SU-DHL-6 (cell line): ENCODE measurements around the gene RBBP5.

ENCODE experiments used
- H2AFZ ChIP-seq: fragments of 200-600 bp; sonication (generic); 2 replicates; pipeline ENCODE4 v1.6.1; 2014; ENCODE audit warnings: low read depth, mild to moderate bottlenecking, moderate library complexity, mixed read lengths, antibody characterized with exemption, low read length; ENCODE audit not compliant: severe bottlenecking
- H3F3A ChIP-seq: fragments of 200-600 bp; shearing (Covaris generic); 2 replicates; pipeline ENCODE4 v1.6.0; 2016; ENCODE audit warnings: antibody characterized with exemption, mild to moderate bottlenecking; ENCODE audit not compliant: insufficient read depth
- H3K27ac ChIP-seq: fragments of 200-600 bp; sonication (generic); 2 replicates; pipeline ENCODE4 v1.5.1; 2016; ENCODE audit warnings: low read depth, mild to moderate bottlenecking, low read length, moderate library complexity, mixed read lengths
- H3K27me3 ChIP-seq: fragments of 200-600 bp; sonication (generic), shearing (Covaris generic); 2 replicates; pipeline ENCODE4 v1.6.0; 2014; ENCODE audit warnings: mild to moderate bottlenecking, low read length
- H3K36me3 ChIP-seq: fragments of 200-600 bp; sonication (generic); 2 replicates; pipeline ENCODE4 v1.6.1; 2014; ENCODE audit warnings: mild to moderate bottlenecking, low read length, mixed read lengths
- H3K4me2 ChIP-seq: fragments of 300-600, 200-600 bp; shearing (Covaris generic), sonication (generic); 2 replicates; pipeline ENCODE4 v1.6.0; 2014; ENCODE audit warnings: low read length, low read depth, mild to moderate bottlenecking; ENCODE audit not compliant: poor library complexity, severe bottlenecking
- H3K4me3 ChIP-seq: fragments of 200-600 bp; sonication (generic); 2 replicates; pipeline ENCODE4 v1.5.1; 2014; ENCODE audit warnings: antibody characterized with exemption, low read length, mild to moderate bottlenecking, mixed read lengths; ENCODE audit not compliant: insufficient read depth, poor library complexity, severe bottlenecking
- H3K79me2 ChIP-seq: fragments of 200-600 bp; sonication (generic); 2 replicates; pipeline ENCODE4 v1.6.1; 2014; ENCODE audit warnings: mild to moderate bottlenecking, low read length, moderate library complexity; ENCODE audit not compliant: insufficient read depth
- H3K9ac ChIP-seq: fragments of 200-600 bp; sonication (generic); 2 replicates; pipeline ENCODE4 v1.7.0; 2014; ENCODE audit warnings: mild to moderate bottlenecking, low read length
- H3K9me2 ChIP-seq: fragments of 200-600 bp; sonication (generic); replicated peaks from 2 replicates; pipeline ENCODE4 v1.6.1; 2014; ENCODE audit warnings: low read length; ENCODE audit not compliant: insufficient read depth
- H3K9me3 ChIP-seq: fragments of 200-600 bp; sonication (generic); 2 replicates; pipeline ENCODE4 v1.6.1; 2014; ENCODE audit warnings: low read length, mixed read lengths; ENCODE audit not compliant: insufficient read depth
- H4K20me1 ChIP-seq: fragments of 200-600 bp; sonication (generic); 2 replicates; pipeline ENCODE4 v1.6.1; 2014; ENCODE audit warnings: low read depth, mild to moderate bottlenecking, antibody characterized with exemption, low read length, moderate library complexity, mixed read lengths
- EZH2phosphoT487 ChIP-seq: fragments of 200-600 bp; sonication (generic), shearing (Covaris generic); conservative IDR thresholded peaks from 2 replicates; pipeline ENCODE4 v1.6.1; 2018; ENCODE audit warnings: mild to moderate bottlenecking, antibody characterized with exemption, low read length, moderate library complexity, mixed read lengths
- TF ChIP-seq, protein P1 (sequence below): fragments of 200-600 bp; sonication (generic); IDR thresholded peaks from one replicate; pipeline ENCODE4 v1.5.1; 2017; ENCODE audit warnings: antibody characterized with exemption, mild to moderate bottlenecking, low read length, moderate library complexity; ENCODE audit not compliant: insufficient read depth, poor library complexity, severe bottlenecking

Gene RBBP5

DNA sequence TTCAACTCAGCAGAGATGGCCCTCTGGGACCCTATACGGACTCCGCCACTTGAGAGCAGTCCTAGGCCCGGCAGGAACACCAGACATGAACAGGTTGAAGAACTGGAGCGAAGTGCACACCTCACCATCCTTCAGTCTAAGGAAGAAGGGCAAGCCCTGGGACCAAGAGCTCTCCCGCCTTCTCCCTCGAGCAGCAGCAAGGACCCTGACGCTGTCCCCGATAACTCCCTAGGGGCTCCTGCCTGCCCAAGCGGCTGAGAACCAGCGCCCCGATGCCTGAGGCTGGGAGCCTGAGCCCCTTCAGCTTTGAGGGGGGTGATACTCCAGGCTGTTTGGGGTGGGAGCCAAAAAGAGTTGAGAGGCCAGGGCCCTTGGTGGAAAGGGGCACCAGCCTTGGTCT, 47.7 kb downstream of the RBBP5 start:
- H3K36me3 ChIP-seq, result no peaks in the 10 kb centered on the region
- H4K20me1 ChIP-seq, result no peaks in the 10 kb centered on the region
- H3K4me2 ChIP-seq, result no peak overlapping the region
- no peak for TF ChIP-seq EZH2phosphoT487
- no peak overlapping the region for H3K4me3 ChIP-seq
- H3K9ac ChIP-seq, result no peak overlapping the region
- H3K27me3 ChIP-seq, result no peaks in the 10 kb centered on the region
- no peaks in the 10 kb centered on the region for H3K9me3 ChIP-seq
- H3K79me2 ChIP-seq, result no peaks in the 10 kb centered on the region
- H3K9me2 ChIP-seq, result no peaks in the 10 kb centered on the region
- no peaks in the 10 kb centered on the region for H3F3A ChIP-seq
- H2AFZ ChIP-seq, result no peak overlapping the region
- no peak overlapping the region for H3K27ac ChIP-seq

DNA sequence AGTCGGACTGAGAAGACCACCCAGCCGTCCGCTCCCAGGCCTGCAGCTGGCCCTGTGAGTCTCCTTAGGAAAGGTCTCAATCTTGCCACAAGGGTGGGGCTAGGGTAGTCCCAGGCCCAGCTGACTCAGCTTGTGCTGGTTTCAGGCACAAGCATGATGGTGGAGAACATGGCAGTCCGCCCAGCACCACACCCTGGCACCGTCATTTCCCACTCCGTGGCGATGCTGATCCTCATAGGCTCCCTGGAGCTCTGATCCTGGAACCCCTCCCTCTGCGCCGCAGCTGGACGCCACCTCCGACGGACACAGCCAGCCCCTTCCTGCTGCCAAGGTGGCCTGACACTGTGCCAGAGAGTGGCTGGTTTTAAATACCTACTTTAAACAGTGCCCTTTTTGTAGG, 48.3 kb downstream of the RBBP5 start:
- Histone ChIP-seq H3K27me3 (no peaks in the 10 kb centered on the region), H3K9ac (no peak overlapping the region), H3K27ac (no peak overlapping the region), H3K4me3 (no peak overlapping the region), H3F3A (no peaks in the 10 kb centered on the region), H3K4me2 (no peak overlapping the region), H4K20me1 (no peaks in the 10 kb centered on the region), H3K79me2 (no peaks in the 10 kb centered on the region), H3K9me2 (no peaks in the 10 kb centered on the region), H2AFZ (no peak overlapping the region), H3K9me3 (no peaks in the 10 kb centered on the region), H3K36me3 (no peaks in the 10 kb centered on the region)
- TF ChIP-seq, protein P1, sequence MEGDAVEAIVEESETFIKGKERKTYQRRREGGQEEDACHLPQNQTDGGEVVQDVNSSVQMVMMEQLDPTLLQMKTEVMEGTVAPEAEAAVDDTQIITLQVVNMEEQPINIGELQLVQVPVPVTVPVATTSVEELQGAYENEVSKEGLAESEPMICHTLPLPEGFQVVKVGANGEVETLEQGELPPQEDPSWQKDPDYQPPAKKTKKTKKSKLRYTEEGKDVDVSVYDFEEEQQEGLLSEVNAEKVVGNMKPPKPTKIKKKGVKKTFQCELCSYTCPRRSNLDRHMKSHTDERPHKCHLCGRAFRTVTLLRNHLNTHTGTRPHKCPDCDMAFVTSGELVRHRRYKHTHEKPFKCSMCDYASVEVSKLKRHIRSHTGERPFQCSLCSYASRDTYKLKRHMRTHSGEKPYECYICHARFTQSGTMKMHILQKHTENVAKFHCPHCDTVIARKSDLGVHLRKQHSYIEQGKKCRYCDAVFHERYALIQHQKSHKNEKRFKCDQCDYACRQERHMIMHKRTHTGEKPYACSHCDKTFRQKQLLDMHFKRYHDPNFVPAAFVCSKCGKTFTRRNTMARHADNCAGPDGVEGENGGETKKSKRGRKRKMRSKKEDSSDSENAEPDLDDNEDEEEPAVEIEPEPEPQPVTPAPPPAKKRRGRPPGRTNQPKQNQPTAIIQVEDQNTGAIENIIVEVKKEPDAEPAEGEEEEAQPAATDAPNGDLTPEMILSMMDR, result no peak
- TF ChIP-seq EZH2phosphoT487, result no peak

DNA sequence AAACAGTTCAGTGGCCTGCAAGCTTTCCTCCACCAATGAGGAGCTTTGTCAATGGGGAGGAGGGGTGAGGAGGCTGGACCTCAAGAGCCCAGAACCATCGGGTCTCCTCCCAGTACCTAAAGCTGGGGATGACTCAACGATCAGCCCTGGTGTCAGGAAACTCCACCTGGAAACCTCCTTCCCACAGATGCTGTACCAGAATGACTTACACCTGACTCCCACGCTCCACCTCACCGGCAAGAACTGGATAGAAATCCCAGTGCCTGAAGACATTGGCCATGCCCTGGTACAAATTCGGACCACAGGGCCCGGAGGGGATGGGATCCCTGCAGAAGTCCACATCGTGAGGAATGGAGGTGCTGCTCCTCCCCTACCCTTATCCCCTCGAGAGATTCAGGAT, 48.9 kb downstream of the RBBP5 start:
- Histone ChIP-seq H3K79me2 (no peaks in the 10 kb centered on the region), H3K9me3 (no peaks in the 10 kb centered on the region), H3K4me3 (no peak overlapping the region), H3K27ac (no peak overlapping the region), H3K9ac (no peak overlapping the region), H3F3A (no peaks in the 10 kb centered on the region), H4K20me1 (no peaks in the 10 kb centered on the region), H3K4me2 (no peak overlapping the region), H2AFZ (no peak overlapping the region), H3K27me3 (no peaks in the 10 kb centered on the region), H3K9me2 (no peaks in the 10 kb centered on the region), H3K36me3 (no peaks in the 10 kb centered on the region)
- TF ChIP-seq, protein P1, result no peak
- TF ChIP-seq EZH2phosphoT487, result no peak

DNA sequence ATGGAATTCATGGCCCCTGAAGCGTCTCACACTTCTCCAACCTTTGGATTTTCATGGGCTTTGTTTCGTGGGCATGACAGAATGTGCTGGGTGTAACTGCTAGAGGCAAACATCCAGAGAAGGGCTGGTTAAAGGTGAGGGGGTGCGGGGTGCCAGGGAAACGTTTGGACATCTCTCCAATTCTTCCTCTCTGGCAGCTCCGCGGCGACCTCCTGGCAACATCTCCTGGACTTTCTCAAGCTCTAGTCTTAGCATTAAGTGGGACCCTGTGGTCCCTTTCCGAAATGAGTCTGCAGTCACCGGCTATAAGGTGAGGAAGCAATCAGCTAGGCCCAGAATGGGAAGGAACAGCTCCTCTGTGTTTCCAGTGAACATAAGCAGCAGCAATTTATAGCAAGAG, 49.5 kb downstream of the RBBP5 start:
- no peak overlapping the region for H3K27ac ChIP-seq
- H4K20me1 ChIP-seq, result no peaks in the 10 kb centered on the region
- H3K9ac ChIP-seq, result no peak overlapping the region
- no peaks in the 10 kb centered on the region for H3K79me2 ChIP-seq
- no peaks in the 10 kb centered on the region for H3K36me3 ChIP-seq
- no peaks in the 10 kb centered on the region for H3K9me2 ChIP-seq
- no peak overlapping the region for H2AFZ ChIP-seq
- no peak for TF ChIP-seq EZH2phosphoT487
- H3F3A ChIP-seq, result no peaks in the 10 kb centered on the region
- H3K4me2 ChIP-seq, result no peak overlapping the region
- no peak overlapping the region for H3K4me3 ChIP-seq
- no peaks in the 10 kb centered on the region for H3K27me3 ChIP-seq
- H3K9me3 ChIP-seq, result no peaks in the 10 kb centered on the region
